ENCODE data around the gene PURB. TPM values are rescaled to one million over a fixed set of nuclear protein-coding genes. Genes with fewer than 3 reads are reported as not detected.

PURB gene
- total RNA-seq, 1 experiment from 2014 or later: 21.3 TPM

- Histone ChIP-seq H4K8ac (replicated peaks; ENCODE audit: insufficient read length, low read depth, low read length) (no peak overlapping the region), H3K23ac (ENCODE audit: insufficient read length, low read depth, low read length) (no peak overlapping the region), H3K14ac (ENCODE audit: insufficient read depth, low read length) (no peak overlapping the region), H3K79me2 (ENCODE audit: insufficient read depth, low read length) (no peaks in the 10 kb centered on the region), H3K27ac (ENCODE audit: insufficient read length, low read depth, low read length) (no peak overlapping the region), H3K27me3 (ENCODE audit: insufficient read depth, low read length) (no peaks in the 10 kb centered on the region), H3K9me3 (ENCODE audit: control insufficient read depth, low read depth, low read length) (peaks cover 5% of the 10 kb centered on the region), H3K4me2 (ENCODE audit: insufficient read depth, insufficient read length, low read length) (no peak overlapping the region), H4K91ac (ENCODE audit: insufficient read length, low read depth, low read length) (no peak overlapping the region), H2BK120ac (ENCODE audit: low read depth, low read length, poor library complexity, severe bottlenecking) (no peak overlapping the region), H2BK15ac (ENCODE audit: low read depth, low read length) (no peak overlapping the region), H4K20me1 (ENCODE audit: control insufficient read depth, insufficient read depth, insufficient read length) (no peaks in the 10 kb centered on the region), H2AK5ac (ENCODE audit: insufficient read length, low read length) (no peak overlapping the region), H3K9ac (ENCODE audit: extremely low read depth, insufficient read length, low read length) (no peak overlapping the region), H3T11ph (ENCODE audit: low read length) (no peak overlapping the region), H2BK20ac (ENCODE audit: low read depth, low read length, poor library complexity, severe bottlenecking) (no peak overlapping the region), H3K79me1 (ENCODE audit: insufficient read depth, low read depth, low read length, poor library complexity, severe bottlenecking) (no peaks in the 10 kb centered on the region), H3K4me1 (ENCODE audit: insufficient read depth, low read length) (no peaks in the 10 kb centered on the region), H3K23me2 (ENCODE audit: insufficient read length, low read depth, low read length, poor library complexity, severe bottlenecking) (no peaks in the 10 kb centered on the region), H2AFZ (ENCODE audit: low read length) (no peak overlapping the region), H4K5ac (ENCODE audit: insufficient read length, low read depth, low read length) (no peak overlapping the region), H2BK5ac (ENCODE audit: insufficient read length, low read length) (no peak overlapping the region), H3K4ac (ENCODE audit: low read depth, low read length) (no peak overlapping the region), H2BK12ac (ENCODE audit: insufficient read length, low read depth, low read length) (no peak overlapping the region), H3K18ac (ENCODE audit: insufficient read length, low read depth, low read length) (no peak overlapping the region), H3K56ac (ENCODE audit: insufficient read length, low read depth, low read length) (no peak overlapping the region)
- Mint-ChIP-seq H3K9me3 (peaks cover 22% of the 10 kb centered on the region in 2 experiments), H3K4me3 (no peak overlapping the region), H3K4me1 (peaks cover 3% of the 10 kb centered on the region in 2 experiments; a peak in 3 of 4 replicates), H3K27ac (no peak overlapping the region), H3K27me3 (ENCODE audit: low read depth) (peaks cover 4% of the 10 kb centered on the region; the same call in 1 of the 2 replicates), H3K36me3 (ENCODE audit: insufficient read depth in 1 of 3, low read depth in 3 of 3) (peaks cover 3 to 14% (median 6%) of the 10 kb centered on the region in 3 experiments; a peak in 5 of 7 replicates)
- TF ChIP-seq CTCF (conservative IDR thresholded peaks at IDR 0.05): no peak
- DNase-seq: no peak
- no CpG with 5 or more reads among the region's 11 CpGs for WGBS (ENCODE audit: extremely low coverage, insufficient read length, low lambda C conversion rate)
Observed at GRCh38 chr7:44875241-44875640, 10.1 kb downstream of the PURB start.

Measured in H9 (cell line).